Transverse colon (tissue), 4 donors: ENCODE measurements around the gene TMEM132E.

Experiments
- CTCF ChIP-seq, 5 experiments: fragments of 200-600 bp in 3 of 5; fragments of 450-650 bp in 2 of 5; sonication (generic) in 3 of 5; IDR thresholded peaks; 1 replicate in 2 of 5; 2 replicates in 3 of 5; pipeline ENCODE4 v1.5.1; 2016 to 2017; ENCODE audit warnings: antibody characterized with exemption in 5 of 5, inconsistent platforms in 3 of 5, mild to moderate bottlenecking in 2 of 5, moderate library complexity in 1 of 5
- EP300 ChIP-seq: sonication (generic); formaldehyde crosslinking; IDR thresholded peaks from one replicate; pipeline ENCODE4 v1.6.1; 2017; ENCODE audit warnings: antibody characterized with exemption, low read depth
- POLR2A ChIP-seq: fragments of 450-650 bp; IDR thresholded peaks from one replicate; pipeline ENCODE4 v1.6.1; 2016; ENCODE audit warnings: antibody characterized with exemption, mild to moderate bottlenecking, moderate library complexity
- POLR2AphosphoS5 ChIP-seq, 3 donors: sonication (generic); formaldehyde crosslinking; IDR thresholded peaks; one replicate each; pipeline ENCODE4 v1.6.1; 2016; ENCODE audit warnings: antibody characterized with exemption in 3 of 3

GRCh38 chr17:34637041-34637547, 57.7 kb downstream of the TMEM132E start:
- TF ChIP-seq POLR2A (no peak), CTCF (IDR thresholded peaks at IDR 0.05) (no peak), POLR2AphosphoS5 (IDR thresholded peaks at IDR 0.05) (no peak), EP300 (no peak)
